ENCODE results near the gene TRPM2.

- TF ChIP-seq POLR2A (IDR thresholded peaks at IDR 0.05) (no peak), CTCF (IDR thresholded peaks at IDR 0.05) (no peak)
Measured at GRCh38 chr21:44363278-44363677, 9.9 kb downstream of the TRPM2 start.

Data from prostate gland (tissue), 2 donors.